Measurements from ENCODE around the gene RFWD3.

Gene RFWD3

GRCh38 chr16:74585846-74586443 is 80.7 kb downstream of the RFWD3 start:
- Histone ChIP-seq H3K18ac (ENCODE audit: low read length) (no peak overlapping the region), H2BK12ac (ENCODE audit: low read length) (no peak overlapping the region), H4K8ac (ENCODE audit: low read depth, low read length) (no peak overlapping the region), H3K9ac (ENCODE audit: low read length) (no peak overlapping the region), H3K4ac (ENCODE audit: low read depth, low read length) (no peak overlapping the region), H3K23ac (ENCODE audit: low read length) (no peak overlapping the region), H4K12ac (ENCODE audit: low read depth, low read length) (no peak overlapping the region), H3K4me1 (ENCODE audit: control insufficient read depth in 1 of 2, insufficient read depth in 2 of 2, low read length in 2 of 2) (no peaks in the 10 kb centered on the region), H3K4me3 (ENCODE audit: low read depth, low read length) (no peak overlapping the region), H4K91ac (ENCODE audit: low read depth, low read length) (no peak overlapping the region), H2BK5ac (ENCODE audit: low read depth, low read length, poor library complexity) (no peak overlapping the region), H3K27ac (ENCODE audit: low read depth, low read length) (no peak overlapping the region), H3K36me3 (ENCODE audit: control insufficient read depth in 1 of 2, insufficient read depth in 2 of 2, low read length in 2 of 2) (no peaks in the 10 kb centered on the region), H2AFZ (ENCODE audit: insufficient read depth, low read length, poor library complexity) (no peak overlapping the region), H3K4me2 (ENCODE audit: low read length) (no peak overlapping the region), H3K27me3 (ENCODE audit: insufficient read depth, low read length) (no peaks in the 10 kb centered on the region), H2AK5ac (ENCODE audit: low read length) (no peak overlapping the region), H3K79me1 (ENCODE audit: low read length) (no peaks in the 10 kb centered on the region), H2BK120ac (ENCODE audit: insufficient read depth, low read length, poor library complexity) (no peak overlapping the region), H3K14ac (ENCODE audit: low read length) (no peak overlapping the region), H3K9me3 (ENCODE audit: insufficient read depth, low read depth, low read length) (no peaks in the 10 kb centered on the region), H3K79me2 (ENCODE audit: control insufficient read depth, insufficient read depth, low read length, poor library complexity) (peaks cover 1% of the 10 kb centered on the region)
- DNase-seq = no peak
- WGBS (ENCODE audit: extremely low coverage, insufficient coverage, insufficient read length) = no CpG with 5 or more reads among the region's 6 CpGs

DNA sequence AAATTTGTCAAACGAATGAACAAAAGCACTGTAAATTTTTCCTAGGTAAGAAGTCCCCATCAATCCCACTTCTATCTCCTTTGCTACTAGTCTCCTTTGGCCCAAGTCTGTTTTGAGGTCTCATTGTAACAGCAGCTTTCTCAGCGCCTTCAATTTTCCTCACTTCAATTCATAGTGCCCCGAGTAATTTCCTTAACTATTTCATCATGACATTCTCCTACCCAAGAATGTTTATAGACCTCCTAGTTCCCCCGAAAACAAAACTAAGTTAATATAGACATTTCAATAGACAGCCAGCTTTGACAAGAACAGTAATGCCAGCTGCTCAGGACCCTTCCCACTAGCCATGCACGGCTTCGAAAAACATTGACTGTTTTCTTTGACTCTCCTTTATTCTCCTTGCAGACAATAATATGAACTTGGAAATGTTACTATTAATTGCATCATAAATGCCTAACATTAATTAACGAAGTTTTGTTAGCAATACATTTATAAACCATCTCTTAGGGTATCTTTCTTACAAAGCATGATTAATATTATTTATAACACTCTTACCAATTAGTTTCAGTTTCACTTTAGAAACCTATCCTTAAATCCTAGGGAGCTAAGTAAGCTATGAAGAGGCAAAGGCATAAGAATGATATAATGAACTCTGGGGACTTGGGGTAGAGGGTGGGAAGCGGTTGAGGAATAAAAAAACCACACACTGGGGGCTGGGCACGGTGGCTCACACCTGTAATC is 82.6 kb downstream of the RFWD3 start:
- Histone ChIP-seq H3K4ac (ENCODE audit: low read depth, low read length) (no peak overlapping the region), H3K23ac (ENCODE audit: low read length) (no peak overlapping the region), H3K36me3 (ENCODE audit: control insufficient read depth in 1 of 2, insufficient read depth in 2 of 2, low read length in 2 of 2) (no peaks in the 10 kb centered on the region), H4K8ac (ENCODE audit: low read depth, low read length) (no peak overlapping the region), H3K27me3 (ENCODE audit: insufficient read depth, low read length) (no peaks in the 10 kb centered on the region), H4K91ac (ENCODE audit: low read depth, low read length) (no peak overlapping the region), H3K4me2 (ENCODE audit: low read length) (no peak overlapping the region), H3K9me3 (ENCODE audit: insufficient read depth, low read depth, low read length) (no peaks in the 10 kb centered on the region), H3K14ac (ENCODE audit: low read length) (no peak overlapping the region), H2BK5ac (ENCODE audit: low read depth, low read length, poor library complexity) (no peak overlapping the region), H3K79me1 (ENCODE audit: low read length) (no peaks in the 10 kb centered on the region), H2BK12ac (ENCODE audit: low read length) (no peak overlapping the region), H3K18ac (ENCODE audit: low read length) (no peak overlapping the region), H2AFZ (ENCODE audit: insufficient read depth, low read length, poor library complexity) (no peak overlapping the region), H2AK5ac (ENCODE audit: low read length) (no peak overlapping the region), H3K4me1 (ENCODE audit: control insufficient read depth in 1 of 2, insufficient read depth in 2 of 2, low read length in 2 of 2) (no peaks in the 10 kb centered on the region), H2BK120ac (ENCODE audit: insufficient read depth, low read length, poor library complexity) (no peak overlapping the region), H3K27ac (ENCODE audit: low read depth, low read length) (no peak overlapping the region), H3K9ac (ENCODE audit: low read length) (no peak overlapping the region), H3K4me3 (ENCODE audit: low read depth, low read length) (no peak overlapping the region), H3K79me2 (ENCODE audit: control insufficient read depth, insufficient read depth, low read length, poor library complexity) (peaks cover 1% of the 10 kb centered on the region), H4K12ac (ENCODE audit: low read depth, low read length) (no peak overlapping the region)
- no peak for DNase-seq
- WGBS (ENCODE audit: extremely low coverage, insufficient coverage, insufficient read length) = no CpG with 5 or more reads among the region's 9 CpGs

DNA sequence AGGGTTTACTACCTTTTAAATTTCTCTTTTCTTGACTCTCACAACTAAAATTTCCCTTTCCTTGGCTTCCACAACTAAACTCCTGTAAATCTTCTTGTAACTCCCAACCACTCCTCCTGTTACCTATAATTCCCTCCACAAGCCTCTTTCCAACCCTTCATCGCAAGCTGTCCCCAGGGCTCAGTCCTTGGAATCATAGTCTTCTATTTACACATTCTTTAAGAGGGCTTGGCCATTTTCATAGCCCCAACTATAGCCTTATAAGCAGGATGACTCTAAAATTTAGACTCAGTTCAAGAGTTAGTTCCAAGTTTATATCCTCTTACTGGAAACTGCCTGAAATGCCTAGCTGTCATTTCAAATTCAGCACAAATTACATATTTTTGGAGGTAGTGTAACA is 83.7 kb downstream of the RFWD3 start:
- no peak overlapping the region for H2AFZ ChIP-seq (ENCODE audit: insufficient read depth, low read length, poor library complexity)
- DNase-seq = no peak
- no peaks in the 10 kb centered on the region for H3K36me3 ChIP-seq (ENCODE audit: control insufficient read depth in 1 of 2, insufficient read depth in 2 of 2, low read length in 2 of 2)
- WGBS (ENCODE audit: extremely low coverage, insufficient coverage, insufficient read length) = no CpG with 5 or more reads among the region's 1 CpG
- H3K14ac ChIP-seq (ENCODE audit: low read length) = no peak overlapping the region
- H3K4ac ChIP-seq (ENCODE audit: low read depth, low read length) = no peak overlapping the region
- H4K12ac ChIP-seq (ENCODE audit: low read depth, low read length) = no peak overlapping the region
- no peak overlapping the region for H3K27ac ChIP-seq (ENCODE audit: low read depth, low read length)
- no peak overlapping the region for H4K8ac ChIP-seq (ENCODE audit: low read depth, low read length)
- H3K23ac ChIP-seq (ENCODE audit: low read length) = no peak overlapping the region
- H3K79me1 ChIP-seq (ENCODE audit: low read length) = no peaks in the 10 kb centered on the region
- H3K4me3 ChIP-seq (ENCODE audit: low read depth, low read length) = no peak overlapping the region
- H3K18ac ChIP-seq (ENCODE audit: low read length) = no peak overlapping the region
- H2BK5ac ChIP-seq (ENCODE audit: low read depth, low read length, poor library complexity) = no peak overlapping the region
- peaks cover 1% of the 10 kb centered on the region for H3K79me2 ChIP-seq (ENCODE audit: control insufficient read depth, insufficient read depth, low read length, poor library complexity)
- H3K4me2 ChIP-seq (ENCODE audit: low read length) = no peak overlapping the region
- H3K27me3 ChIP-seq (ENCODE audit: insufficient read depth, low read length) = no peaks in the 10 kb centered on the region
- H2BK12ac ChIP-seq (ENCODE audit: low read length) = no peak overlapping the region
- no peak overlapping the region for H3K9ac ChIP-seq (ENCODE audit: low read length)
- no peak overlapping the region for H2AK5ac ChIP-seq (ENCODE audit: low read length)
- no peak overlapping the region for H4K91ac ChIP-seq (ENCODE audit: low read depth, low read length)
- no peaks in the 10 kb centered on the region for H3K4me1 ChIP-seq (ENCODE audit: control insufficient read depth in 1 of 2, insufficient read depth in 2 of 2, low read length in 2 of 2)
- H3K9me3 ChIP-seq (ENCODE audit: insufficient read depth, low read depth, low read length) = no peaks in the 10 kb centered on the region
- H2BK120ac ChIP-seq (ENCODE audit: insufficient read depth, low read length, poor library complexity) = no peak overlapping the region

DNA sequence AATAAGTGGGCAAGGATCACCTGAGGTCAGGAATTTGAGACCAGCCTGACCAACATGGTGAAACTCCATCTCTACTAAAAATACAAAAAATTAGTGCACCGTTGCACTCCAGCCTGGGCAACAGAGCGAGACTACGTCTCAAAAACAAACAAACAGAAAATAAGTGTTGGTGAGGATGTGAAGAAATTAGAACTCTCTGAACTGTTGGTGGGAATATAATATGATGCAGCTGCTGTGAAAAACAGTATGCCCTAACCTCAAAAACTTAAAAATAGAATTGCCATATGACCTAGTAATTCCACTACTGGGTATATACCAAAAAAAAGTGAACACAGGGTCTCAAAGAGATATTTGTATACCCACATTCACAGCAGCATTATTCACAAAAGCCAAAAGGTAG is 85.8 kb downstream of the RFWD3 start:
- no peak overlapping the region for H4K8ac ChIP-seq (ENCODE audit: low read depth, low read length)
- H4K91ac ChIP-seq (ENCODE audit: low read depth, low read length) = no peak overlapping the region
- peaks cover 1% of the 10 kb centered on the region for H3K79me2 ChIP-seq (ENCODE audit: control insufficient read depth, insufficient read depth, low read length, poor library complexity)
- no peaks in the 10 kb centered on the region for H3K4me1 ChIP-seq (ENCODE audit: control insufficient read depth in 1 of 2, insufficient read depth in 2 of 2, low read length in 2 of 2)
- WGBS (ENCODE audit: extremely low coverage, insufficient coverage, insufficient read length) = no CpG with 5 or more reads among the region's 3 CpGs
- no peak overlapping the region for H2AK5ac ChIP-seq (ENCODE audit: low read length)
- H2BK5ac ChIP-seq (ENCODE audit: low read depth, low read length, poor library complexity) = no peak overlapping the region
- H3K9ac ChIP-seq (ENCODE audit: low read length) = no peak overlapping the region
- DNase-seq = no peak
- no peak overlapping the region for H3K4me3 ChIP-seq (ENCODE audit: low read depth, low read length)
- H2AFZ ChIP-seq (ENCODE audit: insufficient read depth, low read length, poor library complexity) = no peak overlapping the region
- no peaks in the 10 kb centered on the region for H3K79me1 ChIP-seq (ENCODE audit: low read length)
- H2BK12ac ChIP-seq (ENCODE audit: low read length) = no peak overlapping the region
- H3K27me3 ChIP-seq (ENCODE audit: insufficient read depth, low read length) = no peaks in the 10 kb centered on the region
- no peak overlapping the region for H2BK120ac ChIP-seq (ENCODE audit: insufficient read depth, low read length, poor library complexity)
- H3K4ac ChIP-seq (ENCODE audit: low read depth, low read length) = no peak overlapping the region
- H3K9me3 ChIP-seq (ENCODE audit: insufficient read depth, low read depth, low read length) = no peaks in the 10 kb centered on the region
- no peak overlapping the region for H3K18ac ChIP-seq (ENCODE audit: low read length)
- H3K14ac ChIP-seq (ENCODE audit: low read length) = no peak overlapping the region
- H3K36me3 ChIP-seq (ENCODE audit: control insufficient read depth in 1 of 2, insufficient read depth in 2 of 2, low read length in 2 of 2) = no peaks in the 10 kb centered on the region
- H4K12ac ChIP-seq (ENCODE audit: low read depth, low read length) = no peak overlapping the region
- H3K27ac ChIP-seq (ENCODE audit: low read depth, low read length) = no peak overlapping the region
- no peak overlapping the region for H3K23ac ChIP-seq (ENCODE audit: low read length)
- H3K4me2 ChIP-seq (ENCODE audit: low read length) = no peak overlapping the region

Measured in trophoblast cell (in vitro differentiated cells and primary cell).